ENCODE measurements around the gene AMFR. TPM values are rescaled to one million over a fixed set of nuclear protein-coding genes. Genes with fewer than 3 reads are reported as not detected.
A peak's percentile ranks its signal among the peaks of the same experiment; 100 is the strongest.

The AMFR gene
- total RNA-seq, 2 donors from 2014 or later: 37.5 to 39.7 TPM

GRCh38 chr16:56346131-56346890 lies 79.0 kb downstream of the AMFR start:
- H3K9me3 Mint-ChIP-seq: no peaks in the 10 kb centered on the region
- H3K4me1 Mint-ChIP-seq: no peaks in the 10 kb centered on the region
- ATAC-seq (replicated peaks): no peak
- no peaks in the 10 kb centered on the region for H3K27me3 Mint-ChIP-seq
- no peaks in the 10 kb centered on the region for H3K36me3 Mint-ChIP-seq (ENCODE audit: low read depth)
- no peak overlapping the region for H3K4me3 Mint-ChIP-seq
- H3K27ac Mint-ChIP-seq: no peak overlapping the region

DNA sequence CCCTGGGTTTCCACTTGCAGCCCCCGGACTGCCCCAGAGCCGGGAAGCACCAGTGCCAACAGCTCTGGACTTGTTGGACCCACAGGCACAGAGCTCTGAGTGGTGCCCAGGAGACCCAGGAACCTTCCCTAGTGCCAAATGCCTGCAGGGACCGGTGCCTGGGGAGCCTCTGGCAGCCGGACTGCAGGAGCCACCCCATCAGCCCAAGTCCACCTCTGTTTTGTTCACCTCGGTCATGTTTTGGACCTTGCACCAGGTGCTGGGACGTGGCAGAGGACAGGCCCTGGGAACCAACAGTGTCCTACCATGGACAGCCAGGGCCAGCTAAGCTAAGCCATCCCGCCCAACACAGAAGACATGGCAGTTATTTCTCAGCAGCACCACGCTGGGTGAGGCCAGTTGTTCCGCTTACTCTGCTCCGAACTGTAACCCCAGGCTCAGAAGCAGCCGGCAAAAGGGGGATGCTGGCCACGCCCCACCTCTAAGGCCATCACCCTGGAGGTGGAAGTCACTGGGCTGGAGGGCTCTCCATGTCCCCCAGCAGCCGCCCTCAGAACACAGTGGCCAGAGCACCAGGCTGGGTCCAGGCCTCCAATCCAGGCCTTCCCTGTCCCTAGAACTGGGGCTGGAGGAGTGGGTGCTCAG lies 79.8 kb downstream of the AMFR start:
- no peaks in the 10 kb centered on the region for H3K27me3 Mint-ChIP-seq
- no peak for ATAC-seq (replicated peaks)
- H3K4me1 Mint-ChIP-seq: no peaks in the 10 kb centered on the region
- H3K9me3 Mint-ChIP-seq: no peaks in the 10 kb centered on the region
- no peaks in the 10 kb centered on the region for H3K36me3 Mint-ChIP-seq (ENCODE audit: low read depth)
- no peak overlapping the region for H3K4me3 Mint-ChIP-seq
- H3K27ac Mint-ChIP-seq: no peak overlapping the region

GRCh38 chr16:56344518-56345405 lies 80.6 kb downstream of the AMFR start:
- Mint-ChIP-seq H3K4me3 (no peak overlapping the region), H3K9me3 (no peaks in the 10 kb centered on the region), H3K27me3 (no peaks in the 10 kb centered on the region), H3K27ac (no peak overlapping the region), H3K4me1 (no peaks in the 10 kb centered on the region), H3K36me3 (ENCODE audit: low read depth) (no peaks in the 10 kb centered on the region)
- no peak for ATAC-seq (replicated peaks)

DNA sequence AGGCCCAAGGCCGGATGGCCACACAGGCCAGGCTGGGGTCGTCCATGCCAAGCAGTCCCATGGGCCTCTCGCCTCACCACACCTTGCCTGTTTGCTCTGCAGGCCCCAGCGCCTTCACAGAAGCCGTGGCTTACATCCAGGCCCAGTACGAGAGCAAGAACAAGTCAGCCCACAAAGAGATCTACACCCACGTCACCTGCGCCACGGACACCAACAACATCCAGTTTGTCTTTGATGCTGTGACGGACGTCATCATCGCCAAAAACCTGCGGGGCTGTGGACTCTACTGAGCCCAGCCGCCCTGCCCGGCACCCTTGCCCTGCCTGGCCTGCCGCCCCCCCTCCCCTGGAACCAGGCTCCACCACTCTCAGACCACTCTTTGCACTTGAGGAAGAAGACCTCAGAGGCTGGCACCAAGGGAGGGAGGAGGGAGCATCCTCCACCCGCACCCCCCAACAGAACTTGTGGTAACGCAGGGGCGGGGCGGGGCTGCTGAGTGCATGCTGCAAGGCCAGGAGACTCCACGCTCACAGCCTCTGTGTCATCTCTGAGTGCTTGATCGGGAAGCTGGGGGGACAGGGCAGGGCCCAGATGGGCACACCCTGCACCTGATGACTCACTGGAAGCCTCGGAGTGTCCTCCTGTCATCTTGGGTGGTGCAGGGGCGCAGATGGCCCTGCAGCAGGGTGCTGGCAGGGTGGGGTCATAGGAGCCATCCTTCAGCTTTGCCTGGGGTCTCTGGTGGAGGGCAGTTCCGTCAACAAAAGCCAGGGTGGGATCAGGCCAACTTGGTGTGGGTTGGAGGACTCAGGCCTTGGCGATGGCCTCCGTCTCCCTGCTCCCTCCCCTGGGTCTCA lies 81.5 kb downstream of the AMFR start:
- no peak overlapping the region for H3K27ac Mint-ChIP-seq
- no peaks in the 10 kb centered on the region for H3K36me3 Mint-ChIP-seq (ENCODE audit: low read depth)

GRCh38 chr16:56341656-56342399 lies 83.5 kb downstream of the AMFR start:
- Mint-ChIP-seq H3K27me3 (no peaks in the 10 kb centered on the region), H3K4me3 (no peak overlapping the region), H3K27ac (no peak overlapping the region), H3K4me1 (no peaks in the 10 kb centered on the region), H3K9me3 (no peaks in the 10 kb centered on the region), H3K36me3 (ENCODE audit: low read depth) (no peaks in the 10 kb centered on the region)
- ATAC-seq (replicated peaks): no peak

More for the DNA sequence above, 81.5 kb downstream of the AMFR start:
- no peaks in the 10 kb centered on the region for H3K27me3 Mint-ChIP-seq
- H3K4me1 Mint-ChIP-seq: no peaks in the 10 kb centered on the region
- H3K9me3 Mint-ChIP-seq: no peaks in the 10 kb centered on the region
- H3K4me3 Mint-ChIP-seq: no peak overlapping the region
- ATAC-seq (replicated peaks): no peak

GRCh38 chr16:56340864-56341365 lies 84.4 kb downstream of the AMFR start:
- H3K27me3 Mint-ChIP-seq: no peaks in the 10 kb centered on the region
- ATAC-seq (replicated peaks): no peak

DNA sequence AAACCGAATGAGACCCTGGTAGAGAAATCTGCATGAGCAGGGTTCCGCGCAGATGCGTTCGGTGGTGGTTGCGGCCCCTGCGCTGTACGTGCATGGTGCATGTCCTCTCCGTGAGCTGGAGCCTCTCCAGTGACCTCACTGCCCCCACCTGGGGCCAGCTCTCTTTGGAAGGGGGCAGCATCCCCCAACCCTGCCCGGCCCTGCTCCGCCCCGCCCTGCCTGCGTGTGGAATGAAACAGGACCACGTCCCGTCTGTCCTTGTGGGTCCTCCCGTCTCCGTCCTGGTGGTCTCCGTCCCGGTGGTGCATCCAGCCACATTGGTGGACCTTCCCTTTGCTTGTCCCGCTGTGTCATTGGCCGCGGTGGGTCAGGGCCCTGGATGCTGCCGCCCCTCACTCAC lies 84.9 kb downstream of the AMFR start:
- ATAC-seq (replicated peaks): no peak
- Mint-ChIP-seq H3K27ac (no peak overlapping the region), H3K27me3 (no peaks in the 10 kb centered on the region), H3K4me1 (no peaks in the 10 kb centered on the region), H3K9me3 (no peaks in the 10 kb centered on the region), H3K36me3 (ENCODE audit: low read depth) (no peaks in the 10 kb centered on the region), H3K4me3 (no peak overlapping the region)

More at GRCh38 chr16:56340864-56341365, 84.4 kb downstream of the AMFR start:
- Mint-ChIP-seq H3K36me3 (ENCODE audit: low read depth) (no peaks in the 10 kb centered on the region), H3K4me3 (no peak overlapping the region), H3K27ac (no peak overlapping the region), H3K9me3 (no peaks in the 10 kb centered on the region), H3K4me1 (no peaks in the 10 kb centered on the region)

DNA sequence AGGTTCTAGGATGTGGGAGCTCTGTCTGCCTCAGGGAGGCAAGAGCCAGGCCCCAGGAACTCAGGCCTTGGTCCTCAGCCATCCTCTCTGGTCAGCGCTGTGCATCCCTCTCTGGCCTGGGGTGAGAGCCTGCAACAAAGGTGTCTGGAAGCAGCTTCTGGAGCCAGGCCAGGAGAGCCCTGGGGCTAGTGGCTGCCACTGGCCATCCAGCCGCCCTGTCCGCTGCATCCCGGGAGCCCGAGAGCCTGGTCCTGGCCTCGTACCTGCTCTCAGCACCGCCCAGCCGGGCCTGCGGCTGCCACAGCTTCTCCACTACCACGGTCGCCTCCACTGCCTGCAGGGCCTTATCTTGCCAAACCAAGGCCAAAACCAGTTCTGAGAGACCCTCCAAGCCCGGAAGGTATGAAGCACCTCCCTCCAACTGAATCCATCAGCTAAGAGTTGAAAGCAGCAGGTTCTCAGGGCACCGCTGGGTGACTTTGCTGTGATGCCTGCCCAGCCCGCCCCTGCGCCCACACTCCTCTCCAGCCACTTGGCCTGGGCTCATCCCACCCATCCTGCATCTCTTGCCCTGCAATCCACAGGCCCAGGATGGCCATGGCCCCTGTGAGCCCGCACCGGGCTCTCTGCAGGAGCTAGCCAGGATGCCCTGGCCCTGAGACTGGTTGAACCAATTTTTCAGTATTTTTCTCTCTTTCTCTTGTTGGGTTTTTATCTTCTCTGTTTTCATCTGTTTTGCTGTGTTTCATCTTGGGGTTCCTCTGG lies 85.7 kb downstream of the AMFR start:
- Mint-ChIP-seq H3K4me3 (no peak overlapping the region), H3K36me3 (ENCODE audit: low read depth) (no peaks in the 10 kb centered on the region), H3K9me3 (no peaks in the 10 kb centered on the region)

DNA sequence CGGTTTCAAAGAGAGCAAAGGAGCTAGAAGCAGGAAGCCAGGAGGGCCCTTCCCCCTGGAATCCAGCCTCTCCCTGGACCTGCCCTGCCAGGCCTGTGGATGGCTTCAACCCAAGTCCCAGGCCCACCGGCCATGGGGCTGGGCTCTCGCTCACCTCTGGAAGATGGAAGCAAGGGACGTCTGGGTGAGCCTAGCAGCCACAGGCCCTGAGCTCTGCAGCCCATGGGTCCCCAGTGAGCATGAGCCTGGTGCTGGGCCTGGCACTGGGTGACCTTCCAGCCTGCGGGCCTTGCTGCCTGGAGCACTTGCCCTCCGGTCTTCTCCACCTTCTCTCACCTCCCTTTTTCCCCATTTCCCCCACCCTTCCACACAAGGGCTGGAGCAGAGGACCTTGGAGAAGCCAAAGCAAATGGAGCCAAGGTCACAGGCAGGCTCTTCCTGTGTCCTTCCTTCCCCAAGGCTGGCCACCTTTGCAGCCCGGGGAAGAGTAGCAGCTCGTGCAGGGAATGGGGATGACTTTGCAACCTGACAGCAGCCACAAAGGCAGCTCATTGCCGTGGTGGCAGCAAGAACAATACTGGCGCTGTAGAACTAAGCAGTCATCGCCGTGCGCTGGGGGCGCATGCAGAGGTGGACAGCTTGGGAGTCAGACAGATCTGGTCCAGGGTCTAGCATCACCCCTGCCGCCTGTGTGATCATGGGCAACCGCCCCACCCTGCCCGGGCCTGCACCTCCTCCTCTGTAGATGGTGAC lies 86.6 kb downstream of the AMFR start:
- Mint-ChIP-seq H3K36me3 (ENCODE audit: low read depth) (no peaks in the 10 kb centered on the region), H3K4me1 (no peaks in the 10 kb centered on the region), H3K4me3 (no peak overlapping the region), H3K27me3 (no peaks in the 10 kb centered on the region), H3K27ac (no peak overlapping the region), H3K9me3 (no peaks in the 10 kb centered on the region)
- no peak for ATAC-seq (replicated peaks)

More for the DNA sequence above, 85.7 kb downstream of the AMFR start:
- Mint-ChIP-seq H3K27ac (no peak overlapping the region), H3K4me1 (no peaks in the 10 kb centered on the region), H3K27me3 (no peaks in the 10 kb centered on the region)
- ATAC-seq (replicated peaks): no peak

DNA sequence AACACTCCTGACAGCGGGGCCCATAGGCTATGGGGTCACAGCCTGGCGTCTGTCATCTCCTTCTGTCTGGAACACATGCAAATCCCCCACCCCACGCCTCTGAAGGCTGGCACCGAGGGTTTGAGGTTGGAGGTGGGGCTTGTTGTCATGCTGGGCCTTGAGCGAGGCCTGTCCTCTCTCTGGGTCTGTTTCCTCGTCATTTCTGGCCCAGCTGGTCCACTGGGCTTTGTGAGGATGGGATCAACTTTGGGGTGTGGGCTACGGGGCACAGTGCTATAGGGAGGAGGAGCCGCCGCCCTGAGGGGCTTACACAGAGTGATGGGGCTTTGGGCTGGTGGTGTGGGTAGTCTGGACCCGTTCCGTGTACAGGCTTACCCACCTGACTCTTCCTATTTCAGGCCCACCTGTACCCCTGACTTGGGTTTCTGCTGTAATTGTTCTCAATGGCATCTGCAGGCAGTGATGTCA lies 87.5 kb downstream of the AMFR start:
- ATAC-seq (replicated peaks): no peak
- H3K36me3 Mint-ChIP-seq (ENCODE audit: low read depth): no peaks in the 10 kb centered on the region

DNA sequence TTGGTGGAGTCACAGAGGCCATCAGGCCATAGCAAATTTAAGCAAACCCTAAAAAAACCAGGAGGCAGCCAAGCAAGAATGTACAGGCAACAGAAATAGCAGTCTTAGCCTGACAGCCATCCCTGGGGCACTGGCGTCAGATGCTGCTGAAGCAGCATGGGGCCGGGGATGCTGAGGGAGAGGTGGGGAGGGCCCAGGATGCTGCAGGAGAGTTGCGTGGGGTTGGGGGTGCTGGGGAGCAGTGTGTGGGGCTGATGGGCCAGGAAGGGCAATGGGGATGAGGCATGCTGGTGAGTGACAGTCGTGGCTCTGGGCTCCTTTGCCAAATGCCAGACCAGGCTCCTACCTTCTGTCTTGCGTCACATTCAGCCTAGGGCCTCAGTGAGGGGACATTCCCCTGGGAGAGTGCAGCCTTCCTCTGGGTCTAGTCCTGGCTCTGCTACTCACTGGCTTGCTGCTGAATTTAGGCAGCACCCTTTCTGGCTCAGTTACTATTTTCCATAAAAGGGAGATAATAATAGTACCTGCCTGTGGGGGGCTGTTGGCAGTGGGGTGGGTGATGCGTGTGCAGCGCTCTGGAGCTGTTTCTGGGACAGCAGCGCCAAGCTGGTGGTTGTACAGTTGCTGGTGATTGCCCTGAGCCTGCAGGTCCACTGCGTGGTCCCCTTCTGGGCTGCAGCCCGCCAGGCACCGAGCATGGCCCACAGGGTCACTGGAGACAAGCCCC lies 88.1 kb downstream of the AMFR start:
- Mint-ChIP-seq H3K9me3 (no peaks in the 10 kb centered on the region), H3K27me3 (no peaks in the 10 kb centered on the region), H3K4me3 (no peak overlapping the region), H3K27ac (peak overlapping the region; percentile 33), H3K4me1 (no peaks in the 10 kb centered on the region), H3K36me3 (ENCODE audit: low read depth) (no peaks in the 10 kb centered on the region)
- no peak for ATAC-seq (replicated peaks)

More for the DNA sequence above, 87.5 kb downstream of the AMFR start:
- no peak overlapping the region for H3K4me3 Mint-ChIP-seq
- H3K4me1 Mint-ChIP-seq: no peaks in the 10 kb centered on the region
- H3K27me3 Mint-ChIP-seq: no peaks in the 10 kb centered on the region
- no peaks in the 10 kb centered on the region for H3K9me3 Mint-ChIP-seq
- H3K27ac Mint-ChIP-seq: peak overlapping the region; percentile 33

GRCh38 chr16:56336711-56337110 lies 88.6 kb downstream of the AMFR start:
- Mint-ChIP-seq H3K36me3 (ENCODE audit: low read depth) (no peaks in the 10 kb centered on the region), H3K4me3 (no peak overlapping the region), H3K27ac (no peak overlapping the region), H3K27me3 (no peaks in the 10 kb centered on the region), H3K9me3 (no peaks in the 10 kb centered on the region), H3K4me1 (no peaks in the 10 kb centered on the region)
- no peak for ATAC-seq (replicated peaks)
